Testis (tissue), 2 donors: ENCODE results near the gene KANK3.

Experiments used
- POLR2A ChIP-seq: fragments of 450-650 bp; IDR thresholded peaks from one replicate; pipeline ENCODE4 v1.6.1; 2017; ENCODE audit warnings: antibody characterized with exemption, mild to moderate bottlenecking, moderate library complexity
- TF ChIP-seq, protein P1 (sequence below), 3 experiments: fragments of 450-650 bp in 2 of 3; fragments of 200-600 bp in 1 of 3; sonication (generic) in 1 of 3; IDR thresholded peaks; one replicate each; pipeline ENCODE4 v1.5.1; 2016 to 2019; ENCODE audit warnings: antibody characterized with exemption in 3 of 3, mild to moderate bottlenecking in 2 of 3, moderate library complexity in 1 of 3

DNA sequence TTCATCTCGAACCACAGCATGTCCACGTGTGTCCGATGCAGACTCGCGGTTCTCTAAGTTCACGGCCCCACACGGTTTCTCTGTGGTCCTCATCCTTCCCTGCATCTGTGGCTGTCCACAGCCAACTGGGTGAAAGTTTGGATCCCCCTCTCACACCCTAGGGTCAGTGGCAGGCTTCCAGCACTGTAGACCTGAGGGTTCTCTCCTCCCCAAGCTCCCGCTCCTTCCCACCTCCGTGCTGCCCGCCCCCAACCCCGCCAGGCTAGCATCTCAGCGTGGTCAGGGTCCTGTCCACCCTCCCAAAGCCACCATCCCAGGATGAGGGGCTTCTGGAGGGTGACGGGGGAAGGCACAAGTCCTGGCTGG is 23.9 kb upstream of the KANK3 start:
- TF ChIP-seq, protein P1, sequence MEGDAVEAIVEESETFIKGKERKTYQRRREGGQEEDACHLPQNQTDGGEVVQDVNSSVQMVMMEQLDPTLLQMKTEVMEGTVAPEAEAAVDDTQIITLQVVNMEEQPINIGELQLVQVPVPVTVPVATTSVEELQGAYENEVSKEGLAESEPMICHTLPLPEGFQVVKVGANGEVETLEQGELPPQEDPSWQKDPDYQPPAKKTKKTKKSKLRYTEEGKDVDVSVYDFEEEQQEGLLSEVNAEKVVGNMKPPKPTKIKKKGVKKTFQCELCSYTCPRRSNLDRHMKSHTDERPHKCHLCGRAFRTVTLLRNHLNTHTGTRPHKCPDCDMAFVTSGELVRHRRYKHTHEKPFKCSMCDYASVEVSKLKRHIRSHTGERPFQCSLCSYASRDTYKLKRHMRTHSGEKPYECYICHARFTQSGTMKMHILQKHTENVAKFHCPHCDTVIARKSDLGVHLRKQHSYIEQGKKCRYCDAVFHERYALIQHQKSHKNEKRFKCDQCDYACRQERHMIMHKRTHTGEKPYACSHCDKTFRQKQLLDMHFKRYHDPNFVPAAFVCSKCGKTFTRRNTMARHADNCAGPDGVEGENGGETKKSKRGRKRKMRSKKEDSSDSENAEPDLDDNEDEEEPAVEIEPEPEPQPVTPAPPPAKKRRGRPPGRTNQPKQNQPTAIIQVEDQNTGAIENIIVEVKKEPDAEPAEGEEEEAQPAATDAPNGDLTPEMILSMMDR (IDR thresholded peaks at IDR 0.05): no peak
- TF ChIP-seq POLR2A: no peak
